GM12892 (cell line): ENCODE measurements around the gene FSD1.

Experiments used
- POLR2A ChIP-seq: IDR thresholded peaks from 2 replicates; pipeline ENCODE4 v1.6.1; 2011; ENCODE audit warnings: low read depth, low read length, control low read depth
- POLR2AphosphoS5 ChIP-seq: IDR thresholded peaks from 2 replicates; pipeline ENCODE4 v1.6.1; 2011; ENCODE audit warnings: low read depth, low read length, control low read depth

- TF ChIP-seq POLR2A: no peak
- TF ChIP-seq POLR2AphosphoS5: no peak
Measured at GRCh38 chr19:4301590-4302242, 2.7 kb upstream of the FSD1 start.
